Endodermal cell (in vitro differentiated cells): ENCODE results near the gene DRP2. TPM values are rescaled to one million over a fixed set of nuclear protein-coding genes. Genes with fewer than 3 reads are reported as not detected.
"Not testable (repeated sequence)": the region's sequence is repeated elsewhere in the genome, so short reads cannot be mapped to it uniquely, and the experiment has no call there.

Experiments used
- DNase-seq: peaks from one replicate; pipeline ENCODE4 v3.0.0-alpha.2; 2017
- H3K27ac ChIP-seq: 2 replicates; pipeline ENCODE4 v1.5.1; 2013; ENCODE audit warnings: mild to moderate bottlenecking, low read depth, low read length, moderate library complexity
- H3K27me3 ChIP-seq: 2 replicates; pipeline ENCODE4 v1.6.1; 2013; ENCODE audit warnings: mild to moderate bottlenecking, low read length, moderate library complexity; ENCODE audit not compliant: insufficient read depth, control insufficient read depth, poor library complexity, severe bottlenecking
- H3K36me3 ChIP-seq: 2 replicates; pipeline ENCODE4 v1.7.0; 2013; ENCODE audit warnings: mild to moderate bottlenecking, low read length, moderate library complexity; ENCODE audit not compliant: control insufficient read depth, insufficient read depth
- H3K4me1 ChIP-seq: one replicate; pipeline ENCODE4 v1.7.0; 2013; ENCODE audit warnings: low read length; ENCODE audit not compliant: control insufficient read depth, insufficient read depth
- H3K4me3 ChIP-seq: 2 replicates; pipeline ENCODE4 v1.5.1; 2013; ENCODE audit warnings: mild to moderate bottlenecking, low read length, moderate library complexity
- H3K9ac ChIP-seq: 2 replicates; pipeline ENCODE4 v1.6.1; 2013; ENCODE audit warnings: mild to moderate bottlenecking, low read length, moderate library complexity; ENCODE audit not compliant: poor library complexity, severe bottlenecking; ENCODE audit errors: extremely low read depth
- H3K9me3 ChIP-seq: 2 replicates; pipeline ENCODE4 v1.6.1; 2013; ENCODE audit warnings: mild to moderate bottlenecking, low read length, moderate library complexity; ENCODE audit not compliant: control insufficient read depth
- H3K27ac Mint-ChIP-seq: 2 replicates; pipeline ENCODE4 v1.8.0; 2020; ENCODE audit warnings: mixed read lengths
- H3K27me3 Mint-ChIP-seq: 2 replicates; pipeline ENCODE4 v1.8.0; 2021; ENCODE audit warnings: mild to moderate bottlenecking, mixed read lengths; ENCODE audit not compliant: insufficient read depth
- H3K36me3 Mint-ChIP-seq: 2 replicates; pipeline ENCODE4 v1.8.0; 2020; ENCODE audit warnings: low read depth, mixed read lengths
- H3K4me1 Mint-ChIP-seq: 2 replicates; pipeline ENCODE4 v1.8.0; 2020; ENCODE audit warnings: mixed read lengths
- H3K4me3 Mint-ChIP-seq: 2 replicates; pipeline ENCODE4 v1.8.0; 2020; ENCODE audit warnings: mild to moderate bottlenecking, moderate library complexity, mixed read lengths
- H3K9me3 Mint-ChIP-seq: 2 replicates; pipeline ENCODE4 v1.8.0; 2020; ENCODE audit warnings: mild to moderate bottlenecking, mixed read lengths
- WGBS, 2 experiments: methylation state at CpG; one replicate each; pipeline versions ENCODE4 v1.1.5 to v1.1.7; 2013; ENCODE audit warnings: missing lambda C conversion rate in 2 of 2, mixed read lengths in 1 of 2; ENCODE audit not compliant: insufficient coverage in 1 of 2, insufficient read length in 1 of 2; 5-methylcytosine and 5-hydroxymethylcytosine counted together
- total RNA-seq, 2 donors: library from RNA; stranded (reverse); fragmentation: NEBNext Ultra II Directional in 1 of 2; extraction: Animal tissue kit (Norgen Biotek cat#: 25700) in 1 of 2; gene quantifications; 2 replicates in 1 of 2; 3 replicates in 1 of 2; pipeline ENCODE4 v1.2.1, GENCODE V29; 2021
- TF ChIP-seq, protein P1 (sequence below): fragments of 200-600 bp; sonication (generic); conservative IDR thresholded peaks from 2 replicates; pipeline ENCODE4 v1.5.0; 2021; ENCODE audit warnings: antibody characterized with exemption, mild to moderate bottlenecking

The DRP2 gene
- total RNA-seq, 2 donors from 2014 or later = 0.15 to 0.91 TPM

DNA sequence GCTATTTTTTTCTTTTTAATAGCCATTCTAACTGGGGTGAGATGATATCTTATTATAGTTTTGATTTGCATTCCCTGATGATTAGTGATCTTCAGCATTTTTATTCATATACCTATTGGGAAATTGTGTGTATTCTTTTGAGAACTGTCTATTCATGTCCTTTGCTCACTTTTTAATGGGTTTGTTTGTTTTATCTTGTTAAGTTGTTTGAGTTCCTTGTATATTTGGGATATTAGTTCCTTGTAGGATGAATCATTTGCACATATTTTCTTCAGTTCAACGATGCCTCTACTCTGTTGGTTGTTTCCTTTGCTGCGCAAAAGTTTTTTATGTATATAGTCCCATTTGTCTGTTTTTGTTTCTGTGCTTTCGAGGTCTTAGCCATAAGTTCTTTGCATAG lies 43.1 kb upstream of the DRP2 start:
- peaks cover 52% of the 10 kb centered on the region for H3K9me3 Mint-ChIP-seq
- TF ChIP-seq, protein P1, sequence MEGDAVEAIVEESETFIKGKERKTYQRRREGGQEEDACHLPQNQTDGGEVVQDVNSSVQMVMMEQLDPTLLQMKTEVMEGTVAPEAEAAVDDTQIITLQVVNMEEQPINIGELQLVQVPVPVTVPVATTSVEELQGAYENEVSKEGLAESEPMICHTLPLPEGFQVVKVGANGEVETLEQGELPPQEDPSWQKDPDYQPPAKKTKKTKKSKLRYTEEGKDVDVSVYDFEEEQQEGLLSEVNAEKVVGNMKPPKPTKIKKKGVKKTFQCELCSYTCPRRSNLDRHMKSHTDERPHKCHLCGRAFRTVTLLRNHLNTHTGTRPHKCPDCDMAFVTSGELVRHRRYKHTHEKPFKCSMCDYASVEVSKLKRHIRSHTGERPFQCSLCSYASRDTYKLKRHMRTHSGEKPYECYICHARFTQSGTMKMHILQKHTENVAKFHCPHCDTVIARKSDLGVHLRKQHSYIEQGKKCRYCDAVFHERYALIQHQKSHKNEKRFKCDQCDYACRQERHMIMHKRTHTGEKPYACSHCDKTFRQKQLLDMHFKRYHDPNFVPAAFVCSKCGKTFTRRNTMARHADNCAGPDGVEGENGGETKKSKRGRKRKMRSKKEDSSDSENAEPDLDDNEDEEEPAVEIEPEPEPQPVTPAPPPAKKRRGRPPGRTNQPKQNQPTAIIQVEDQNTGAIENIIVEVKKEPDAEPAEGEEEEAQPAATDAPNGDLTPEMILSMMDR = no peak
- no peak overlapping the region for H3K27ac Mint-ChIP-seq
- no peaks in the 10 kb centered on the region for H3K36me3 Mint-ChIP-seq
- no peak overlapping the region for H3K4me3 Mint-ChIP-seq
- DNase-seq = no peak
- Histone ChIP-seq H3K4me1 (no peaks in the 10 kb centered on the region), H3K9ac (no peak overlapping the region), H3K9me3 (no peaks in the 10 kb centered on the region), H3K36me3 (no peaks in the 10 kb centered on the region), H3K27me3 (no peaks in the 10 kb centered on the region), H3K4me3 (no peak overlapping the region), H3K27ac (no peak overlapping the region)
- 86% methylated on average over 3 of the region's 3 CpGs; no CpG with 5 or more reads in 1 of the 2 experiments for WGBS, 2 experiments
- H3K4me1 Mint-ChIP-seq = no peaks in the 10 kb centered on the region
- H3K27me3 Mint-ChIP-seq = peaks cover 3% of the 10 kb centered on the region

DNA sequence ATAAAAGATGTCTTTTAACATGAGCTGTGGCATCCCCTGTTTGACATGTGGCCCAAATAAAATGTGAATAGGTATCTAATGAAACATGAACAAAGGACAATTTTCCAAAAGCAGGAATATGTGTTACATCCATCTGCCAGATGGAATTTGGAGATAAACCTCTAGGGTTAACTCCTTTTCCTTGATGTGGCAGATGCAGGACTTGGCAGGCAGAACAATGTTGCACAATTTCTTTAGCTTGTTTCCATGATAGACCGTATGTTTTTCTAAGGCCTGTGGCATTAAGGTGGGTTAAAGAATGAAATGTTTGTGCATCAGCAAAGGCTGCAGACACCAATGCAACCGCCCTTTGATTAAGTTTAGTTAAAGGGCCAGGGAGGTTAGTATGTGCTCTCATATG lies 34.7 kb upstream of the DRP2 start:
- H3K9me3 Mint-ChIP-seq = peaks cover 76% of the 10 kb centered on the region
- H3K27ac Mint-ChIP-seq, H3K4me1 Mint-ChIP-seq, H3K9me3 ChIP-seq, H3K36me3 ChIP-seq, H3K4me1 ChIP-seq, H3K36me3 Mint-ChIP-seq, H3K4me3 Mint-ChIP-seq, H3K27me3 Mint-ChIP-seq, DNase-seq, H3K9ac ChIP-seq, H3K27me3 ChIP-seq, H3K27ac ChIP-seq, H3K4me3 ChIP-seq: not testable (repeated sequence)
- WGBS, 2 experiments = 89 to 100% methylated on average over 1 to 2 of the region's 2 CpGs

DNA sequence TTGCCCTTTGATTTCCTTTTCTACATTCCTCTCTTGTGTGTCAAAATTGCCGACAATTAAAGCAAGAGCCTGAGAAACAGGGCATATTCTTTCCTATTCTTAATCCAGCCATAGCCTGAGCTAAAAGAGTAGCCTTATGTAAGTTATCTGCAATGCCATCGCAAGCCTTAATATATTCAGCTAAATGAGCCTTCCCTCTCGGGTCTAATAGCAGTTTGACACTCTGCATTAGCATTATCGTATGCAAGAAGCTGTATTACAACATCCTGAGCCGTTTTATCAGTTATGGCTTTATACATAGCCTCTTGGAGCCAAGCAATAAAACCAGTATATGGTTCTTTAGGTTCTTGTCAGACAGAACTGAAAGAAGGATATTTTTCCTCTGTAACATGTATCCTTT lies 31.6 kb upstream of the DRP2 start:
- H3K27me3 Mint-ChIP-seq, DNase-seq, H3K4me1 Mint-ChIP-seq, H3K36me3 Mint-ChIP-seq, H3K9ac ChIP-seq, H3K27ac ChIP-seq, H3K36me3 ChIP-seq, H3K4me3 ChIP-seq, H3K27ac Mint-ChIP-seq, H3K4me3 Mint-ChIP-seq, H3K27me3 ChIP-seq, H3K9me3 ChIP-seq, H3K4me1 ChIP-seq: not testable (repeated sequence)
- H3K9me3 Mint-ChIP-seq = peaks cover 79% of the 10 kb centered on the region
- WGBS, 2 experiments = 89 to 100% methylated on average over 2 to 5 of the region's 5 CpGs

DNA sequence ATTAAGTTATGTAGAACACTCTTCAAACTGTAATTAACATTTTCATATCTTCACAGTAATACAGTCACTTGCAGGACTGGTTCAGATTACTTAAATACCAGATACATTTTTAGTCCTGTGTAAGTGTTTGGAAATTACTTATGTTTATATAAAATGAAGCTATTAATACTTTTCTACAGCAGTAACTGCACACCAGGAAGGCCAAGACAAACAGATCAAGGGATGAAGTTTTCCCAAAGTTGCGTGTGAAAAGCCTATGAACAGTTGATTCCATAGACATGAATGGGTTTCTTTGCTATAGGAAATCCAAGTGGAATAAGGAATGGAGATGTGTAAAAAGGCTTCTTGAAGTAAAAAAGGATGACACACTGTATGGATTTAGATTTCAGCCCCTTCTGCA lies 28.9 kb upstream of the DRP2 start:
- Histone ChIP-seq H3K27ac (no peak overlapping the region), H3K9ac (no peak overlapping the region), H3K27me3 (no peaks in the 10 kb centered on the region), H3K9me3 (no peaks in the 10 kb centered on the region), H3K4me1 (no peaks in the 10 kb centered on the region), H3K4me3 (no peak overlapping the region), H3K36me3 (no peaks in the 10 kb centered on the region)
- H3K9me3 Mint-ChIP-seq = peaks cover 75% of the 10 kb centered on the region
- H3K4me1 Mint-ChIP-seq = no peaks in the 10 kb centered on the region
- H3K27me3 Mint-ChIP-seq = peaks cover 5% of the 10 kb centered on the region
- TF ChIP-seq, protein P1 = no peak
- no peak for DNase-seq
- no peaks in the 10 kb centered on the region for H3K36me3 Mint-ChIP-seq
- H3K4me3 Mint-ChIP-seq = peak overlapping the region; percentile 33
- H3K27ac Mint-ChIP-seq = no peak overlapping the region
- 90% methylated on average over 1 of the region's 1 CpG; no CpG with 5 or more reads in 1 of the 2 experiments for WGBS, 2 experiments
